Activated B cell treated with CpG ODN at 0.5 μM for 24 hours (primary cell): Measurements from ENCODE around the gene RALGAPB. TPM values are rescaled to one million over a fixed set of nuclear protein-coding genes. Genes with fewer than 3 reads are reported as not detected.

Experiments
- ATAC-seq: fragments of 200-7000 bp; cut with Tn5 transposase; one replicate; pipeline ENCODE4 v1.10.0; 2021; ENCODE audit warnings: low read depth, mild to moderate bottlenecking, moderate library complexity
- CTCF ChIA-PET: fragments of 350-600 bp; sonication (Branson Sonifier 250); formaldehyde crosslinking; loops from one replicate; lab custom pipeline; 2021; ENCODE audit warnings: antibody characterized with exemption; lab: Charles Lee
- POLR2A ChIA-PET: fragments of 350-600 bp; sonication (Branson Sonifier 250); formaldehyde crosslinking; loops from one replicate; lab custom pipeline; 2021; ENCODE audit warnings: antibody characterized with exemption; lab: Charles Lee
- DNase-seq: peaks from one replicate; pipeline ENCODE4 v3.0.0; 2022
- H3K27ac Mint-ChIP-seq: one replicate; pipeline ENCODE4 v1.8.0; 2020; ENCODE audit warnings: mixed read lengths
- H3K27me3 Mint-ChIP-seq: one replicate; pipeline ENCODE4 v1.8.0; 2021; ENCODE audit warnings: mixed read lengths
- H3K36me3 Mint-ChIP-seq: one replicate; pipeline ENCODE4 v1.8.0; 2021; ENCODE audit warnings: low read depth, mixed read lengths
- H3K4me1 Mint-ChIP-seq: one replicate; pipeline ENCODE4 v1.8.0; 2021; ENCODE audit warnings: mixed read lengths
- H3K4me3 Mint-ChIP-seq: one replicate; pipeline ENCODE4 v1.8.0; 2020; ENCODE audit warnings: mild to moderate bottlenecking, mixed read lengths
- H3K9me3 Mint-ChIP-seq: one replicate; pipeline ENCODE4 v1.8.0; 2020; ENCODE audit warnings: mixed read lengths
- CTCF ChIP-seq: fragments of 200-600 bp; IDR thresholded peaks from one replicate; pipeline ENCODE4 v1.8.0; 2022; ENCODE audit warnings: antibody characterized with exemption, mild to moderate bottlenecking
- intact Hi-C: fragments of 100-400 bp; cut with micrococcal nuclease; formaldehyde crosslinking; loops from one replicate; pipeline ENCODE4 v1.15.1; 2024
- total RNA-seq: library from RNA; stranded (reverse); gene quantifications from 2 replicates; pipeline ENCODE4 v1.2.3, GENCODE V29; 2022

The RALGAPB gene
- total RNA-seq, 1 donor from 2014 or later = 48.3 TPM

GRCh38 chr20:38557174-38557573 lies 84.5 kb downstream of the RALGAPB start:
- DNase-seq (no peak), ATAC-seq (no peak)
- H3K27ac Mint-ChIP-seq = no peak overlapping the region
- no peaks in the 10 kb centered on the region for H3K4me1 Mint-ChIP-seq
- no peaks in the 10 kb centered on the region for H3K9me3 Mint-ChIP-seq
- intact Hi-C loops = no loop called here
- CTCF ChIA-PET = no interaction called here
- H3K27me3 Mint-ChIP-seq = no peaks in the 10 kb centered on the region
- POLR2A ChIA-PET = no interaction called here
- no peak overlapping the region for H3K4me3 Mint-ChIP-seq
- H3K36me3 Mint-ChIP-seq = peaks cover 63% of the 10 kb centered on the region
- TF ChIP-seq CTCF = no peak

DNA sequence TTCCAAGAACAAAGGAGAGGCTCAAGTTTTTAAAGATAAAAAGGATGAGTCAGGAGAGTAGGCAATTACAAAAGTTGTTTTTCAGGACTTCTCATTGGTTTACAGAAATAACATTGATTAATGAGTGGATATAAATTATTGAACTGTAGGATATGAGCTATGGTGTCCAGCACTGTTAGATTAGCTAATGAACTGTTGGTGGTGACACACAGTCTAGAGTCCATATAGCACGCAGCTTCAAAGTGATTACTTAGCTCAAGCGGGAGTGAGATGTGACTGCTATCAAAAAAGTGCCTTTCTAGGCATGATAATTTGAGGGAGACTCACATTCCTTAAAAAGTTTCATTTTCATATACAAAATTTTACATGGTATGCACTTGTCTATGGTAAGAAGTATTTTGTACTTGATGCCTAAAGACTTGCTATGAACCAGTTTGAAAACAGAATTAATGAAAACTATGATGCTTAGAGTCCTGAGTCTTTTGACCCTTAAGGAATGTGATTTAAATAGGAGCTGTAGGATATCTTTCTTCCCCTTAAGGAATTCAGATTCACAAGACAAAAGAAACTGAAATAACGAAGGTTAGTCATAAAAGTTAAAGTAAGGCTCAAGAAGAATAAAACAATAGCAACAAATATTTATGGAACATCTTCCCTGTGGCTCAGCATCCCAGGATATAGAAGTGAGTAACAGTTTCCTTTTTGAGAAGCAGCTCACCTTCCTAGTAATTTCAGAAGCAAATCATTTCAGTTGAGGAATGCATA lies 86.1 kb downstream of the RALGAPB start:
- ATAC-seq (no peak), DNase-seq (no peak)
- no peak for TF ChIP-seq CTCF
- H3K4me1 Mint-ChIP-seq = no peaks in the 10 kb centered on the region
- peaks cover 74% of the 10 kb centered on the region for H3K36me3 Mint-ChIP-seq
- ChIA-PET POLR2A (no interaction called here), CTCF (no interaction called here)
- H3K4me3 Mint-ChIP-seq = no peak overlapping the region
- no peaks in the 10 kb centered on the region for H3K9me3 Mint-ChIP-seq
- no peaks in the 10 kb centered on the region for H3K27me3 Mint-ChIP-seq
- intact Hi-C loops = no loop called here
- no peak overlapping the region for H3K27ac Mint-ChIP-seq

DNA sequence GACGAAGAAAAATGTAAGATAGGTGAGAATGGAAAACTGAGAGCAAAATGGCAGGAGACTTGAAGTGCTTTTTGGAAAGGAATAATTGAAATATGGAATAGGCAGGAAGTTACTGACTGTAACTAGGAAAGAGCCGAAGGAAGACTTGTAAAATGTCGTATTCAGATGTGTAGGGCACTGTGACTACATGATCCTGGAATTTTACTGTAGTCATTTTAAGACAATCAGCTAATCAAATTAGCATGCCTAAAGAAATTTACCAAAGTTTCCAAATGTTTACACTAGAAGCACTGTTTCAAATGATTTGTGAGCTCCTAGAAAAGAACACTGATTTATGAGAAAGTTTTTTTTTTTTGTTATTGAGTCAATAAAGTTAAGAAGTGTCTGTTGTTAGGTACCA lies 87.1 kb downstream of the RALGAPB start:
- no peak for TF ChIP-seq CTCF
- DNase-seq = no peak
- no peaks in the 10 kb centered on the region for H3K27me3 Mint-ChIP-seq
- intact Hi-C loops = no loop called here
- H3K4me3 Mint-ChIP-seq = no peak overlapping the region
- ATAC-seq = no peak
- peaks cover 73% of the 10 kb centered on the region for H3K36me3 Mint-ChIP-seq
- no peaks in the 10 kb centered on the region for H3K4me1 Mint-ChIP-seq
- no peaks in the 10 kb centered on the region for H3K9me3 Mint-ChIP-seq
- ChIA-PET CTCF (no interaction called here), POLR2A (no interaction called here)
- no peak overlapping the region for H3K27ac Mint-ChIP-seq

GRCh38 chr20:38563802-38564431 lies 91.3 kb downstream of the RALGAPB start:
- intact Hi-C loops = no loop called here
- Mint-ChIP-seq H3K27ac (no peak overlapping the region), H3K27me3 (no peaks in the 10 kb centered on the region), H3K4me1 (no peaks in the 10 kb centered on the region), H3K9me3 (no peaks in the 10 kb centered on the region), H3K36me3 (peaks cover 76% of the 10 kb centered on the region), H3K4me3 (no peak overlapping the region)
- ATAC-seq (no peak), DNase-seq (no peak)
- CTCF ChIA-PET = no interaction called here
- TF ChIP-seq CTCF = no peak
- POLR2A ChIA-PET = no interaction called here

DNA sequence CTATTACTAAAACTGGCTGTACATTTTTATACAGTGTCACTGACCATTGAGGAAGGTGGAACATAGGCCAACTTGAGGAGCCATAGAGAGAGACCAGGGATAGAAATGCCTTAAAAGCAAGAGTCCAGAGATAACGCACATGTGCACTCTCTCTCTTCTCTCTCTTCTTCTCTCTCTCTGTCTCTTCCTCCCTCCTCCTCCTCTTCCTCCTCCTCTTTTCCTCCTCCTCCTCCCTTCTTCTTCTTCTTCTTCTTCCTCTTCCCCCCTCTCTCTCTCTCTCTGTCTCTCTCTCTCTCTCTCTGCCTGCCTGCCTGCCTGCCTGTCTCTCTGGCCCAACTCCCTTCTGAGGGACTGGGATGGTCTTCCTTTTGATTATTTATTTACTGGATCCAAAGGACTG lies 92.0 kb downstream of the RALGAPB start:
- ChIA-PET POLR2A (no interaction called here), CTCF (no interaction called here)
- no peaks in the 10 kb centered on the region for H3K9me3 Mint-ChIP-seq
- no peak overlapping the region for H3K27ac Mint-ChIP-seq
- peaks cover 75% of the 10 kb centered on the region for H3K36me3 Mint-ChIP-seq
- no peaks in the 10 kb centered on the region for H3K4me1 Mint-ChIP-seq
- DNase-seq = no peak
- H3K4me3 Mint-ChIP-seq = no peak overlapping the region
- no peak for ATAC-seq
- no peak for TF ChIP-seq CTCF
- intact Hi-C loops = no loop called here
- no peaks in the 10 kb centered on the region for H3K27me3 Mint-ChIP-seq
